ENCODE measurements around the gene PCDHA9.

The PCDHA9 gene

GRCh38 chr5:140877262-140877581 lies 29.0 kb downstream of the PCDHA9 start:
- no peak for DNase-seq

- no peak for DNase-seq
These were observed 33.9 kb downstream of the PCDHA9 start, which contains the start of gene PCDHA13 for GRCh38 chr5:140881889-140882590. Gene PCDHA13 (plus strand): TSS chr5:140882124. CDS start chr5:140882269, 145 bp downstream.

- DNase-seq: no peak
These were observed 34.4 kb downstream of the PCDHA9 start for GRCh38 chr5:140882591-140882899.

- DNase-seq: no peak
These were observed 35.2 kb downstream of the PCDHA9 start for GRCh38 chr5:140883373-140883772.

GRCh38 chr5:140883927-140884697 lies 35.9 kb downstream of the PCDHA9 start:
- no peak for DNase-seq

All from SIG-M5 (cell line).